Measurements from ENCODE around the gene VPREB3.

The VPREB3 gene

DNA sequence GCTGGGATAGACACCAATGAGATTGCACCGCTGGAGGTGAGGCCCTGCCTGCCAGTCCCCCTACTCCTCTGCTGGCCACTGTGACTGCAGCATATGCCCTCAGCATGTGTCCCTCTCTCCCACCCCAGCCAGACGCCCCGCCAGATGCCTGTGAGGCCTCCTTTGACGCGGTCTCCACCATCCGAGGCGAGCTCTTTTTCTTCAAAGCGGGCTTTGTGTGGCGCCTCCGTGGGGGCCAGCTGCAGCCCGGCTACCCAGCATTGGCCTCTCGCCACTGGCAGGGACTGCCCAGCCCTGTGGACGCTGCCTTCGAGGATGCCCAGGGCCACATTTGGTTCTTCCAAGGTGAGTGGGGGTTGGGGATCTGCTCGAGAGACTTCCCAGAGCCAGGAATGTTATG lies 26.8 kb upstream of the VPREB3 start:
- TF ChIP-seq FOXP2 (optimal IDR thresholded peaks at IDR 0.05; ENCODE audit: borderline replicate concordance, extremely low read depth, extremely low read length, insufficient read depth), result no peak
- TF ChIP-seq POLR2AphosphoS5 (IDR thresholded peaks at IDR 0.05; ENCODE audit: low read depth, low read length), result no peak
- TF ChIP-seq, protein P1, sequence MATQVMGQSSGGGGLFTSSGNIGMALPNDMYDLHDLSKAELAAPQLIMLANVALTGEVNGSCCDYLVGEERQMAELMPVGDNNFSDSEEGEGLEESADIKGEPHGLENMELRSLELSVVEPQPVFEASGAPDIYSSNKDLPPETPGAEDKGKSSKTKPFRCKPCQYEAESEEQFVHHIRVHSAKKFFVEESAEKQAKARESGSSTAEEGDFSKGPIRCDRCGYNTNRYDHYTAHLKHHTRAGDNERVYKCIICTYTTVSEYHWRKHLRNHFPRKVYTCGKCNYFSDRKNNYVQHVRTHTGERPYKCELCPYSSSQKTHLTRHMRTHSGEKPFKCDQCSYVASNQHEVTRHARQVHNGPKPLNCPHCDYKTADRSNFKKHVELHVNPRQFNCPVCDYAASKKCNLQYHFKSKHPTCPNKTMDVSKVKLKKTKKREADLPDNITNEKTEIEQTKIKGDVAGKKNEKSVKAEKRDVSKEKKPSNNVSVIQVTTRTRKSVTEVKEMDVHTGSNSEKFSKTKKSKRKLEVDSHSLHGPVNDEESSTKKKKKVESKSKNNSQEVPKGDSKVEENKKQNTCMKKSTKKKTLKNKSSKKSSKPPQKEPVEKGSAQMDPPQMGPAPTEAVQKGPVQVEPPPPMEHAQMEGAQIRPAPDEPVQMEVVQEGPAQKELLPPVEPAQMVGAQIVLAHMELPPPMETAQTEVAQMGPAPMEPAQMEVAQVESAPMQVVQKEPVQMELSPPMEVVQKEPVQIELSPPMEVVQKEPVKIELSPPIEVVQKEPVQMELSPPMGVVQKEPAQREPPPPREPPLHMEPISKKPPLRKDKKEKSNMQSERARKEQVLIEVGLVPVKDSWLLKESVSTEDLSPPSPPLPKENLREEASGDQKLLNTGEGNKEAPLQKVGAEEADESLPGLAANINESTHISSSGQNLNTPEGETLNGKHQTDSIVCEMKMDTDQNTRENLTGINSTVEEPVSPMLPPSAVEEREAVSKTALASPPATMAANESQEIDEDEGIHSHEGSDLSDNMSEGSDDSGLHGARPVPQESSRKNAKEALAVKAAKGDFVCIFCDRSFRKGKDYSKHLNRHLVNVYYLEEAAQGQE (IDR thresholded peaks at IDR 0.05; ENCODE audit: insufficient read depth in 1 of 2, low read depth in 2 of 2, low read length in 2 of 2), result no peak
- TF ChIP-seq TAF1 (IDR thresholded peaks at IDR 0.05; ENCODE audit: borderline replicate concordance, insufficient read depth, low read length), result no peak
- TF ChIP-seq SIN3A (IDR thresholded peaks at IDR 0.05; ENCODE audit: borderline replicate concordance, insufficient read depth, low read length), result no peak

GRCh38 chr22:23780146-23780748 lies 26.0 kb upstream of the VPREB3 start:
- TF ChIP-seq FOXP2 (optimal IDR thresholded peaks at IDR 0.05; ENCODE audit: borderline replicate concordance, extremely low read depth, extremely low read length, insufficient read depth) (no peak), POLR2AphosphoS5 (IDR thresholded peaks at IDR 0.05; ENCODE audit: low read depth, low read length) (no peak), SIN3A (IDR thresholded peaks at IDR 0.05; ENCODE audit: borderline replicate concordance, insufficient read depth, low read length) (no peak), TAF1 (IDR thresholded peaks at IDR 0.05; ENCODE audit: borderline replicate concordance, insufficient read depth, low read length) (no peak)
- TF ChIP-seq, protein P1 (IDR thresholded peaks at IDR 0.05; ENCODE audit: insufficient read depth in 1 of 2, low read depth in 2 of 2, low read length in 2 of 2), result no peak

- TF ChIP-seq TAF1 (IDR thresholded peaks at IDR 0.05; ENCODE audit: borderline replicate concordance, insufficient read depth, low read length) (no peak), POLR2AphosphoS5 (IDR thresholded peaks at IDR 0.05; ENCODE audit: low read depth, low read length) (no peak)
These were observed 25.5 kb upstream of the VPREB3 start for GRCh38 chr22:23779731-23780130.

- no peak for TF ChIP-seq POLR2AphosphoS5 (IDR thresholded peaks at IDR 0.05; ENCODE audit: low read depth, low read length)
- TF ChIP-seq SIN3A (IDR thresholded peaks at IDR 0.05; ENCODE audit: borderline replicate concordance, insufficient read depth, low read length), result no peak
- no peak for TF ChIP-seq FOXP2 (optimal IDR thresholded peaks at IDR 0.05; ENCODE audit: borderline replicate concordance, extremely low read depth, extremely low read length, insufficient read depth)
- no peak for TF ChIP-seq TAF1 (IDR thresholded peaks at IDR 0.05; ENCODE audit: borderline replicate concordance, insufficient read depth, low read length)
- TF ChIP-seq, protein P1 (IDR thresholded peaks at IDR 0.05; ENCODE audit: insufficient read depth in 1 of 2, low read depth in 2 of 2, low read length in 2 of 2), result no peak
These were observed 24.9 kb upstream of the VPREB3 start for GRCh38 chr22:23779083-23779482.

GRCh38 chr22:23778577-23778900 lies 24.3 kb upstream of the VPREB3 start:
- TF ChIP-seq SIN3A (IDR thresholded peaks at IDR 0.05; ENCODE audit: borderline replicate concordance, insufficient read depth, low read length) (no peak), FOXP2 (optimal IDR thresholded peaks at IDR 0.05; ENCODE audit: borderline replicate concordance, extremely low read depth, extremely low read length, insufficient read depth) (no peak), TAF1 (IDR thresholded peaks at IDR 0.05; ENCODE audit: borderline replicate concordance, insufficient read depth, low read length) (no peak), POLR2AphosphoS5 (IDR thresholded peaks at IDR 0.05; ENCODE audit: low read depth, low read length) (no peak)
- TF ChIP-seq, protein P1 (IDR thresholded peaks at IDR 0.05; ENCODE audit: insufficient read depth in 1 of 2, low read depth in 2 of 2, low read length in 2 of 2), result no peak
